ENCODE results near the gene C6orf120.

C6orf120 gene

GRCh38 chr6:169724494-169725124 lies 22.7 kb downstream of the C6orf120 start, which contains the start of gene PHF10:
Gene PHF10 (minus strand): TSS chr6:169724500. CDS start chr6:169723931, 569 bp downstream.
- DNase-seq (ENCODE audit: extremely low read depth in 1 of 2, low read depth in 1 of 2): peak in 1 of 2 donors; percentile 49

GRCh38 chr6:169725125-169726048 lies 23.5 kb downstream of the C6orf120 start:
- no peak for DNase-seq (ENCODE audit: extremely low read depth in 1 of 2, low read depth in 1 of 2)

- no peak for DNase-seq (ENCODE audit: extremely low read depth in 1 of 2, low read depth in 1 of 2)
Measured at GRCh38 chr6:169726049-169726400, 24.1 kb downstream of the C6orf120 start.

GRCh38 chr6:169726963-169727362 lies 25.0 kb downstream of the C6orf120 start:
- no peak for DNase-seq (ENCODE audit: extremely low read depth in 1 of 2, low read depth in 1 of 2)

- no peak for DNase-seq (ENCODE audit: extremely low read depth in 1 of 2, low read depth in 1 of 2)
Measured at GRCh38 chr6:169729961-169730360, 28.0 kb downstream of the C6orf120 start.

GRCh38 chr6:169738204-169738975 lies 36.5 kb downstream of the C6orf120 start:
- DNase-seq (ENCODE audit: extremely low read depth in 1 of 2, low read depth in 1 of 2): no peak

- DNase-seq (ENCODE audit: extremely low read depth in 1 of 2, low read depth in 1 of 2): no peak
Measured at GRCh38 chr6:169738976-169739529, 37.1 kb downstream of the C6orf120 start.

- no peak for DNase-seq (ENCODE audit: extremely low read depth in 1 of 2, low read depth in 1 of 2)
Measured at GRCh38 chr6:169741344-169741743, 39.4 kb downstream of the C6orf120 start.

GRCh38 chr6:169745405-169745804 lies 43.5 kb downstream of the C6orf120 start:
- DNase-seq (ENCODE audit: extremely low read depth in 1 of 2, low read depth in 1 of 2): no peak

- no peak for DNase-seq (ENCODE audit: extremely low read depth in 1 of 2, low read depth in 1 of 2)
Measured at GRCh38 chr6:169746556-169746955, 44.6 kb downstream of the C6orf120 start.

GRCh38 chr6:169751242-169752073 lies 49.5 kb downstream of the C6orf120 start, which contains the start of the genes DYNLT2 and ERMARD:
Gene DYNLT2 (minus strand): TSS chr6:169751572. CDS start chr6:169751458, 114 bp downstream.
Gene ERMARD (plus strand): TSS chr6:169751622. CDS start chr6:169751658, 36 bp downstream.
- DNase-seq (ENCODE audit: extremely low read depth in 1 of 2, low read depth in 1 of 2): peak; percentile 74 to 94

GRCh38 chr6:169752074-169752623 lies 50.2 kb downstream of the C6orf120 start:
- DNase-seq (ENCODE audit: extremely low read depth in 1 of 2, low read depth in 1 of 2): no peak

All from activated CD8-positive, alpha-beta memory T cell treated with anti-CD3 and anti-CD28 coated beads for 1 hour (primary cell).